H9 (cell line): Measurements from ENCODE around the gene CCDC85A. TPM values are rescaled to one million over a fixed set of nuclear protein-coding genes. Genes with fewer than 3 reads are reported as not detected.

Experiments used
- DNase-seq: peaks from one replicate; pipeline ENCODE4 v3.0.0-alpha.2; 2017
- H2AFZ ChIP-seq: one replicate; pipeline ENCODE4 v1.6.1; 2013; ENCODE audit warnings: mild to moderate bottlenecking, low read length, control low read depth, moderate library complexity
- H2AK5ac ChIP-seq: 2 replicates; pipeline ENCODE4 v1.6.1; 2013; ENCODE audit warnings: low read length, control low read depth, mixed read lengths; ENCODE audit not compliant: insufficient read length
- H2BK120ac ChIP-seq: one replicate; pipeline ENCODE4 v1.6.1; 2013; ENCODE audit warnings: low read depth, mild to moderate bottlenecking, low read length, control low read depth, inconsistent platforms; ENCODE audit not compliant: poor library complexity, severe bottlenecking
- H2BK12ac ChIP-seq: 2 replicates; pipeline ENCODE4 v1.6.1; 2013; ENCODE audit warnings: low read length, control low read depth, mixed read lengths, low read depth; ENCODE audit not compliant: insufficient read length
- H2BK15ac ChIP-seq: 2 replicates; pipeline ENCODE4 v1.6.1; 2013; ENCODE audit warnings: low read depth, low read length, control low read depth
- H2BK20ac ChIP-seq: one replicate; pipeline ENCODE4 v1.6.1; 2013; ENCODE audit warnings: low read depth, mild to moderate bottlenecking, low read length, control low read depth, inconsistent platforms; ENCODE audit not compliant: poor library complexity, severe bottlenecking
- H2BK5ac ChIP-seq: 2 replicates; pipeline ENCODE4 v1.6.1; 2013; ENCODE audit warnings: low read length, control low read depth, mixed read lengths; ENCODE audit not compliant: insufficient read length
- H3K14ac ChIP-seq: 2 replicates; pipeline ENCODE4 v1.6.1; 2013; ENCODE audit warnings: low read length, control low read depth; ENCODE audit not compliant: insufficient read depth
- H3K18ac ChIP-seq: 2 replicates; pipeline ENCODE4 v1.6.1; 2013; ENCODE audit warnings: low read depth, mild to moderate bottlenecking, mixed read lengths, low read length, control low read depth; ENCODE audit not compliant: insufficient read length
- H3K23ac ChIP-seq: 2 replicates; pipeline ENCODE4 v1.6.1; 2013; ENCODE audit warnings: low read length, control low read depth, mixed read lengths, low read depth; ENCODE audit not compliant: insufficient read length
- H3K23me2 ChIP-seq: 2 replicates; pipeline ENCODE4 v1.6.1; 2013; ENCODE audit warnings: low read depth, mild to moderate bottlenecking, mixed read lengths, low read length, control low read depth; ENCODE audit not compliant: insufficient read length, poor library complexity, severe bottlenecking
- H3K27ac ChIP-seq: 2 replicates; pipeline ENCODE4 v1.5.1; 2013; ENCODE audit warnings: low read length, control low read depth, mixed read lengths, low read depth; ENCODE audit not compliant: insufficient read length
- H3K27me3 ChIP-seq: 2 replicates; pipeline ENCODE4 v1.6.1; 2013; ENCODE audit warnings: low read length, control low read depth, inconsistent platforms; ENCODE audit not compliant: insufficient read depth
- H3K4ac ChIP-seq: 2 replicates; pipeline ENCODE4 v1.6.1; 2013; ENCODE audit warnings: low read depth, mild to moderate bottlenecking, control low read depth, inconsistent platforms, low read length, moderate library complexity
- H3K4me1 ChIP-seq: 2 replicates; pipeline ENCODE4 v1.6.1; 2013; ENCODE audit warnings: low read length, control low read depth, inconsistent platforms; ENCODE audit not compliant: insufficient read depth
- H3K4me2 ChIP-seq: 2 replicates; pipeline ENCODE4 v1.6.1; 2013; ENCODE audit warnings: low read length, control low read depth, mixed read lengths; ENCODE audit not compliant: insufficient read length, insufficient read depth
- H3K56ac ChIP-seq: 2 replicates; pipeline ENCODE4 v1.6.1; 2013; ENCODE audit warnings: low read depth, mild to moderate bottlenecking, mixed read lengths, low read length, control low read depth; ENCODE audit not compliant: insufficient read length
- H3K79me1 ChIP-seq: 2 replicates; pipeline ENCODE4 v1.6.1; 2013; ENCODE audit warnings: low read depth, mild to moderate bottlenecking, moderate library complexity, low read length, control low read depth, inconsistent platforms; ENCODE audit not compliant: insufficient read depth, poor library complexity, severe bottlenecking
- H3K79me2 ChIP-seq: 2 replicates; pipeline ENCODE4 v1.6.1; 2013; ENCODE audit warnings: low read length, control low read depth, inconsistent platforms; ENCODE audit not compliant: insufficient read depth
- H3K9ac ChIP-seq: 2 replicates; pipeline ENCODE4 v1.6.1; 2013; ENCODE audit warnings: low read length, control low read depth, mixed read lengths; ENCODE audit not compliant: insufficient read length; ENCODE audit errors: extremely low read depth
- H3K9me3 ChIP-seq: one replicate; pipeline ENCODE4 v1.6.1; 2013; ENCODE audit warnings: low read depth, low read length, inconsistent platforms; ENCODE audit not compliant: control insufficient read depth
- H3T11ph ChIP-seq: one replicate; pipeline ENCODE4 v1.6.1; 2013; ENCODE audit warnings: mild to moderate bottlenecking, low read length, control low read depth, inconsistent platforms
- H4K20me1 ChIP-seq: one replicate; pipeline ENCODE4 v1.6.1; 2013; ENCODE audit not compliant: control insufficient read depth, insufficient read length, insufficient read depth
- H4K5ac ChIP-seq: 2 replicates; pipeline ENCODE4 v1.6.1; 2013; ENCODE audit warnings: low read depth, mild to moderate bottlenecking, mixed read lengths, low read length, control low read depth; ENCODE audit not compliant: insufficient read length
- H4K8ac ChIP-seq: replicated peaks from 2 replicates; pipeline ENCODE4 v1.6.1; 2013; ENCODE audit warnings: low read length, control low read depth, mixed read lengths, low read depth; ENCODE audit not compliant: insufficient read length
- H4K91ac ChIP-seq: 2 replicates; pipeline ENCODE4 v1.6.1; 2013; ENCODE audit warnings: low read depth, mild to moderate bottlenecking, moderate library complexity, mixed read lengths, low read length, control low read depth; ENCODE audit not compliant: insufficient read length
- H3K27ac Mint-ChIP-seq, 3 experiments: 2 replicates in 2 of 3; 3 replicates in 1 of 3; pipeline ENCODE4 v1.8.0; 2020 to 2021; ENCODE audit warnings: mixed read lengths in 3 of 3, mild to moderate bottlenecking in 1 of 3, moderate library complexity in 1 of 3
- H3K27me3 Mint-ChIP-seq: 2 replicates; pipeline ENCODE4 v1.8.0; 2021; ENCODE audit warnings: low read depth, mild to moderate bottlenecking, moderate library complexity, mixed read lengths
- H3K36me3 Mint-ChIP-seq, 3 experiments: 2 replicates in 2 of 3; 3 replicates in 1 of 3; pipeline ENCODE4 v1.8.0; 2020 to 2021; ENCODE audit warnings: low read depth in 3 of 3, mixed read lengths in 3 of 3; ENCODE audit not compliant: insufficient read depth in 1 of 3
- H3K4me1 Mint-ChIP-seq, 2 experiments: 2 replicates each; pipeline ENCODE4 v1.8.0; 2020; ENCODE audit warnings: mixed read lengths in 2 of 2
- H3K4me3 Mint-ChIP-seq, 2 experiments: 2 replicates in 1 of 2; 3 replicates in 1 of 2; pipeline ENCODE4 v1.8.0; 2020 to 2021; ENCODE audit warnings: mild to moderate bottlenecking in 2 of 2, mixed read lengths in 2 of 2, moderate library complexity in 1 of 2
- H3K9me3 Mint-ChIP-seq, 2 experiments: 2 replicates in 1 of 2; 3 replicates in 1 of 2; pipeline ENCODE4 v1.8.0; 2020; ENCODE audit warnings: mild to moderate bottlenecking in 2 of 2, mixed read lengths in 2 of 2, moderate library complexity in 1 of 2
- WGBS: extraction: QIAGEN DNeasy Blood & Tissue Kit; methylation state at CpG from one replicate; pipeline ENCODE4 v1.1.7; 2013; ENCODE audit warnings: missing lambda C conversion rate, low lambda C conversion rate, mixed read lengths; ENCODE audit not compliant: insufficient read length; ENCODE audit errors: extremely low coverage; 5-methylcytosine and 5-hydroxymethylcytosine counted together
- total RNA-seq: library from RNA; stranded (reverse); gene quantifications from 2 replicates; pipeline ENCODE4 v1.2.1, GENCODE V29; 2021
- TF ChIP-seq, protein P1 (sequence below): fragments of 200-600 bp; sonication (generic); conservative IDR thresholded peaks from 3 replicates; pipeline ENCODE4 v1.8.0; 2021; ENCODE audit warnings: antibody characterized with exemption, mild to moderate bottlenecking

The CCDC85A gene
- total RNA-seq, 1 experiment from 2014 or later = 0.17 TPM

DNA sequence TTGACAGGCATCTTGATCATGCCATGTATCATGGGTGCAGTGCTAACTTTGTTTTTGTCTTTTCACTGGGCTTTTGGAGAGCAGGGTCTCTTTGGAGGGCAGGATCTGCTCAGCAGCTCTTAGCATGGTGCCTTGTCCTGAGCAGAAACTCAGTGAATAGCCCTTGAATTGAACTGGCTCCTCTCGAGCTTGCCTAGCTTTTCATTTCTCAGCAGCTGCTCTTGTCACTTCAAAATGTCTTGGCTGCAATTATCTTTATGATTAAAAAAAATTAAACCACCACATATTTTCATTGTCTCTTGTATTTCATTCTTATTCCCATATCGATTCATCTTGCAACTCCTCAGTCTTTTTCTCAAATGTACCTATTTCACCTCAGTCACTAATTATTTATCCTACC is 50.5 kb downstream of the CCDC85A start:
- H2BK120ac ChIP-seq = no peak overlapping the region
- Mint-ChIP-seq H3K4me1 (peaks cover 16 to 23% of the 10 kb centered on the region in 2 experiments), H3K4me3 (no peak overlapping the region), H3K36me3 (no peaks in the 10 kb centered on the region), H3K9me3 (no peaks in the 10 kb centered on the region), H3K27me3 (peaks cover 2% of the 10 kb centered on the region; the same call in 1 of the 2 replicates), H3K27ac (no peak overlapping the region; a peak in 1 of 7 replicates)
- H3K27ac ChIP-seq = no peak overlapping the region
- H3K14ac ChIP-seq = no peak overlapping the region
- no peaks in the 10 kb centered on the region for H3K9me3 ChIP-seq
- no peak overlapping the region for H4K91ac ChIP-seq
- no peaks in the 10 kb centered on the region for H4K20me1 ChIP-seq
- no peak overlapping the region for H2BK15ac ChIP-seq
- DNase-seq = no peak
- H2AK5ac ChIP-seq = no peak overlapping the region
- H4K5ac ChIP-seq = no peak overlapping the region
- no peak overlapping the region for H3K4ac ChIP-seq
- no peak overlapping the region for H2AFZ ChIP-seq
- H3K4me2 ChIP-seq = no peak overlapping the region
- H3K23me2 ChIP-seq = no peaks in the 10 kb centered on the region
- H3K79me2 ChIP-seq = no peaks in the 10 kb centered on the region
- no peaks in the 10 kb centered on the region for H3K79me1 ChIP-seq
- H3K9ac ChIP-seq = no peak overlapping the region
- H3K18ac ChIP-seq = no peak overlapping the region
- TF ChIP-seq, protein P1, sequence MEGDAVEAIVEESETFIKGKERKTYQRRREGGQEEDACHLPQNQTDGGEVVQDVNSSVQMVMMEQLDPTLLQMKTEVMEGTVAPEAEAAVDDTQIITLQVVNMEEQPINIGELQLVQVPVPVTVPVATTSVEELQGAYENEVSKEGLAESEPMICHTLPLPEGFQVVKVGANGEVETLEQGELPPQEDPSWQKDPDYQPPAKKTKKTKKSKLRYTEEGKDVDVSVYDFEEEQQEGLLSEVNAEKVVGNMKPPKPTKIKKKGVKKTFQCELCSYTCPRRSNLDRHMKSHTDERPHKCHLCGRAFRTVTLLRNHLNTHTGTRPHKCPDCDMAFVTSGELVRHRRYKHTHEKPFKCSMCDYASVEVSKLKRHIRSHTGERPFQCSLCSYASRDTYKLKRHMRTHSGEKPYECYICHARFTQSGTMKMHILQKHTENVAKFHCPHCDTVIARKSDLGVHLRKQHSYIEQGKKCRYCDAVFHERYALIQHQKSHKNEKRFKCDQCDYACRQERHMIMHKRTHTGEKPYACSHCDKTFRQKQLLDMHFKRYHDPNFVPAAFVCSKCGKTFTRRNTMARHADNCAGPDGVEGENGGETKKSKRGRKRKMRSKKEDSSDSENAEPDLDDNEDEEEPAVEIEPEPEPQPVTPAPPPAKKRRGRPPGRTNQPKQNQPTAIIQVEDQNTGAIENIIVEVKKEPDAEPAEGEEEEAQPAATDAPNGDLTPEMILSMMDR = no peak
- H3T11ph ChIP-seq = no peak overlapping the region
- no peak overlapping the region for H3K23ac ChIP-seq
- H3K56ac ChIP-seq = no peak overlapping the region
- no peaks in the 10 kb centered on the region for H3K4me1 ChIP-seq
- WGBS = 100% methylated on average over 1 of the region's 2 CpGs
- H2BK20ac ChIP-seq = no peak overlapping the region
- H4K8ac ChIP-seq = no peak overlapping the region
- H2BK5ac ChIP-seq = no peak overlapping the region
- no peaks in the 10 kb centered on the region for H3K27me3 ChIP-seq
- no peak overlapping the region for H2BK12ac ChIP-seq
